H1 (cell line): Measurements from ENCODE around the gene C16orf90.
A peak's percentile ranks its signal among the peaks of the same experiment; 100 is the strongest.

Source experiments
- ATF3 ChIP-seq: IDR thresholded peaks from 2 replicates; pipeline ENCODE4 v1.6.1; 2011; ENCODE audit warnings: low read depth, mild to moderate bottlenecking, low read length; ENCODE audit not compliant: insufficient read depth
- CTCF ChIP-seq, 3 experiments: IDR thresholded peaks; 1 replicate in 2 of 3; 2 replicates in 1 of 3; pipeline versions ENCODE4 v1.5.1 to v1.6.1; 2011; ENCODE audit warnings: low read length in 3 of 3, mild to moderate bottlenecking in 3 of 3, inconsistent platforms in 2 of 3, low read depth in 1 of 3, moderate library complexity in 1 of 3; ENCODE audit not compliant: insufficient read depth in 1 of 3; ENCODE audit errors: control extremely low read depth in 1 of 3
- EGR1 ChIP-seq: IDR thresholded peaks from 2 replicates; pipeline ENCODE4 v1.6.1; 2011; ENCODE audit warnings: low read depth, low read length, borderline replicate concordance
- EP300 ChIP-seq, 2 experiments: IDR thresholded peaks; 1 replicate in 1 of 2; 2 replicates in 1 of 2; pipeline ENCODE4 v1.6.1; 2011 to 2012; ENCODE audit warnings: low read depth in 2 of 2, low read length in 2 of 2, mild to moderate bottlenecking in 2 of 2, borderline replicate concordance in 1 of 2, inconsistent platforms in 1 of 2, moderate library complexity in 1 of 2
- GABPA ChIP-seq: IDR thresholded peaks from 2 replicates; pipeline ENCODE4 v1.6.1; 2011; ENCODE audit warnings: mild to moderate bottlenecking, low read length, moderate library complexity, borderline replicate concordance; ENCODE audit not compliant: insufficient read depth
- MAFK ChIP-seq: IDR thresholded peaks from 2 replicates; pipeline ENCODE4 v1.6.1; 2012; ENCODE audit warnings: low read depth, mild to moderate bottlenecking, improper control_type of control experiment, low read length
- MAX ChIP-seq: IDR thresholded peaks from 2 replicates; pipeline ENCODE4 v1.6.1; 2012; ENCODE audit warnings: inconsistent platforms
- SP2 ChIP-seq: IDR thresholded peaks from 2 replicates; pipeline ENCODE4 v1.6.1; 2012; ENCODE audit warnings: mild to moderate bottlenecking, low read length, inconsistent platforms

- TF ChIP-seq CTCF (IDR thresholded peaks at IDR 0.05; ENCODE audit: control extremely low read depth in 1 of 3, insufficient read depth in 1 of 3, low read depth in 1 of 3, low read length in 3 of 3) (peak; percentile 18 to 25 (median 20); a peak in 3 of 4 replicates), EP300 (IDR thresholded peaks at IDR 0.05; ENCODE audit: borderline replicate concordance in 1 of 2, low read depth in 2 of 2, low read length in 2 of 2) (no peak), EGR1 (no peak), MAFK (no peak), GABPA (no peak), SP2 (no peak), MAX (no peak), ATF3 (no peak)
Observed at GRCh38 chr16:3490911-3491629, 4.2 kb downstream of the C16orf90 start.
